Renal pelvis (tissue), 4 donors: Measurements from ENCODE around the gene A1BG. TPM values are rescaled to one million over a fixed set of nuclear protein-coding genes. Genes with fewer than 3 reads are reported as not detected.
"Not testable (repeated sequence)": the region's sequence is repeated elsewhere in the genome, so short reads cannot be mapped to it uniquely, and the experiment has no call there.

ENCODE experiments used
- DNase-seq: peaks from one replicate; pipeline ENCODE4 v3.0.0-alpha.2; 2013
- polyA plus RNA-seq, 3 donors: library from polyadenylated mRNA; unstranded; fragments of 120-200 nt; gene quantifications; one replicate each; pipeline ENCODE4 v1.2.1, GENCODE V29; 2013; ENCODE audit not compliant: insufficient read length in 3 of 3

Gene A1BG
- polyA plus RNA-seq, 3 donors = 1.6 to 2.1 (median 2.0) TPM

DNA sequence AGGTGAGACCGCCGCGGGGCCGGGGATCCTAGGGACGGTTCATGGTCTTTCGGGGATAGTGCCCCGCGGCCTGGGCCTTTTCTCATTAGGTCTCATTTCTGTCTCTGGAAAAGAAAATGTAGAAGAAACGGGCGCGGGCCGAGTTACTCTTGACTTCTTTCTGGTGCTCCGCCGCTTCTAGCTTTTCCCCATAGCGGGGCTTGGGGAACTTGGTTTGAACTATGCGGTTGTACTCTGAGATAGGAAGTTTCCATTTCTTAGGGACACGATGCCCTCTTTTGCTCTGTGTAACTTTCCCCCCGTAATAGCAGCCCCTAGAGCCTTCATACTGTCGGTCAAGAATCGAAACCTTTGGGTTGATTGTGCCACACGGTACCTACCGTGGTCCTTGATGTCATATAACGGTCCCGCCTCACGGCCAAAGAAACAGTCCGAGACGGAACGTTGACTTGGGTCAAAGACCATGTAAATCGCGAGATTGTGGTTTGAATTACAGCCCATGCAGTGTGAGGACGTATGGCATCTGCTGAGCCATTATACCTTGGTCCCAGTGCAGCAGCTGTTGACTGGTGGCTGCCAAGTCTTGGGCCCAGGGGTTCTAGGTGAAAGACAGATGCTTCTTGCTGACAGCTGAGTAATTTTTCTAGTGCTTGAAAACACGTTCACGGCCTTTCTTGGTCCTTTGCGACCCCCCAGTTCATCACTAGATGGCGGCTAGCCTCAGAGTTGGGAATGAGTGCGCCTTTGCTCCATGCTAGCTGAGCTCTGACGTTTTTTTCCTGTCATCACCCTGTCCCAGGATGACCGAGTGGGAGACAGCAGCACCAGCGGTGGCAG, 34.3 kb upstream of the A1BG start:
- DNase-seq = no peak

- DNase-seq = peak; percentile 99
Observed at GRCh38 chr19:58386576-58387337, 33.5 kb upstream of the A1BG start, which contains the start of gene RPS5. TSS of gene RPS5 (plus strand) at chr19:58387269. CDS start at chr19:58388138, 869 bp downstream.

GRCh38 chr19:58385891-58386575, 32.7 kb upstream of the A1BG start:
- no peak for DNase-seq

GRCh38 chr19:58385313-58385890, 32.1 kb upstream of the A1BG start:
- no peak for DNase-seq

- no peak for DNase-seq
Observed at GRCh38 chr19:58382997-58383603, 29.8 kb upstream of the A1BG start.

- no peak for DNase-seq
Observed at GRCh38 chr19:58381460-58382212, 28.3 kb upstream of the A1BG start.

- DNase-seq = peak; percentile 100
Observed at GRCh38 chr19:58380662-58381459, 27.6 kb upstream of the A1BG start, which contains the start of gene ZNF837. TSS of gene ZNF837 (minus strand) at chr19:58381030. CDS start at chr19:58369332, 11,698 bp downstream.

- DNase-seq = no peak
Observed at GRCh38 chr19:58380037-58380661, 26.9 kb upstream of the A1BG start.

GRCh38 chr19:58379246-58379645, 26.0 kb upstream of the A1BG start:
- DNase-seq = no peak

- DNase-seq = not testable (repeated sequence)
Observed at GRCh38 chr19:58376724-58377123, 23.4 kb upstream of the A1BG start.

GRCh38 chr19:58374200-58374599, 20.9 kb upstream of the A1BG start:
- DNase-seq = no peak

GRCh38 chr19:58372311-58373133, 19.2 kb upstream of the A1BG start:
- DNase-seq = no peak

GRCh38 chr19:58368561-58369360, 15.5 kb upstream of the A1BG start:
- no peak for DNase-seq

DNA sequence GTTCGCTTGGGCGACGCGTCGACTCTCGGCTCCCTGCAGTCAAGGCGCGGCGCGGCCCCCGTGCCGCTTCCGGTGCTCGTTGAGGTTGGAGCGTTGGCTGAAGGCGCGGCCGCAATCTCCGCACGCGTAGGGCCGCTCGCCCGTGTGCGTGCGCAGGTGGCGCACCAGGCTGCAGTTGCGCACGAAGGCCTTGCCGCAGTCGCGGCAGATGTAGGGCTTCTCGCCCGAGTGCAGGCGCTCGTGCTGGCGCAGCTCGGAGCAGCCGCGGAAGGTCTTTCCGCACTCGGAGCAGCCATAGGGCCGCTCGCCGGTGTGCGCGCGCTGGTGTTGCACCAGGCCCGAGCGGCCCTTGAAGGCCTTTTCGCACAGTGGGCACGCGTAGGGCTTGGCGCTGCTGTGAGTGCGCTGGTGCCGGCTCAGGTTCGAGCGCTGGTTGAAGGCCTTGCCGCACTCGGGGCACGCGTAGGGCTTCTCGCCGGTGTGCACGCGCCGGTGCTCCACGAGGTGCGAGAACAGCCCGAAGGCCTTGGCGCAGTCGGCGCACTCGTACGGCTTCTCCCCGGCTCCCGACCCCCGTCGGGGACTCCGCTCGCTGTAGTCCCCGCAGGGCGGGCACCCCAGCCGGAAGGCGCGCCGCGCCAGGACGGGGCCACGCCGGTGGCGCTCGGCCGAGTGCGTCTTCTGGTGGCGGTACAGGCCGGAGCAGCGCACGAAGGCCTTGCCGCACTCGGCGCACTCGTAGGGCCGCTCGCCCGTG, 14.6 kb upstream of the A1BG start:
- no peak for DNase-seq

DNA sequence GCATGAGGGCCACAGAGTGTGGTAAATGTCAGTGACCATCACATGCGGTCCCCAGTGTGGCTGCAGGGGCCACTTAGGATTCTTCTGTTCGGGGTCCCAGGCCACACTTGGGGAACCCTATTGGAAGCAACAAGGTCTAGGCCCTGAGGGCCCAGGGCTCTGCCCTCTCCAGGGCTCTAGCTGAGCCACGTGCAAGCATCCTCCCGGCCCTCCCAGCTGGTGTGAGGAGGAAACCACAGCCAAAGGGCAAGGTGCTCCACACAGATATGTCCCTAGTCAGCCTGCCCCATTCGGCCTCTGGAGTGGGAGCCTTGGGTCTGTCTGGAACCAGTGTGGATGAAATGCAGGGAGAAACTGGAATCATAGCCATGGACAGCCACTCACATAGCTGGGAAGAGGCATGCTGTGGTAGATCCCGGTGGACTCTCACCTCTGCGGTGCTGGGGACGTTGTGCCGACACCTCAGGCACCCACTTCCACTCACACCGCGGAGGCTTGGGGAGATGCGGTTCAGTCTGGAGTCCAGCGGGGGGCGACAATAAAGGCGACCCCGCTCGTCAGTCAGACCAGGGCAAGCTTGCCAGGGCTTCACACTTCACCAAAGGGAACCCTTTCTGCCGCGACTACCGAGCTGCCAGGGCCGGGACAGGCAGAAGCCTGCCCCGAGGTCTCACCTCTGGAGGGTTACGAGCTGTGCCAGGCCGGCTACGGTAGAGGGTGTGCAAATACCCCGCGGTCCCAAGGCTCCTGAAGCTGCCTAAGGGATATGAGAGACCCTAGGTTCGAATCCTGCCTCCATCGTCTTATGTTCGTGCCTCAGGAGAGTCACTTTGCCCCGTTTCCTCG, 13.5 kb upstream of the A1BG start:
- no peak for DNase-seq

DNA sequence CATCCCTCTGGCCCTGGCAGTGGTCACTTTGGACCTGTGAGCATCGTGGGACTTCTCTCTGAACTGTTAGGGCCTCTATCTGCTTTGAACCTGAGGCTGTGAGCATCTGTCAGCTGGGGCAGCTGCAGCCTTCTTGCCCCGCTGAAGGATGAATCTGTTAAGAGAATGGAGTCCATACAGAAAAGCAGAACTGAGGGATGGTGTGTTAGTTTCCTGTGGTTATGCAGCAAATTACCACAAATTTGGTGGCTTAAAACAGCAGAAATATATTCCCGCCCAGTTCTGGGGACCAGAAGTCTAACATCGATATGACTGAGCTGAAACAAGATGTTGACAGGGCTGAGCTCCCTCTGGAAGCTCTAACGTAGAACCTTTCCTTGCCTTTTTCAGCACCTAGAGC, 10.9 kb upstream of the A1BG start:
- no peak for DNase-seq
